ENCODE data around the gene FMO5.
"Not testable (repeated sequence)": the region's sequence is repeated elsewhere in the genome, so short reads cannot be mapped to it uniquely, and the experiment has no call there.

FMO5 gene

DNA sequence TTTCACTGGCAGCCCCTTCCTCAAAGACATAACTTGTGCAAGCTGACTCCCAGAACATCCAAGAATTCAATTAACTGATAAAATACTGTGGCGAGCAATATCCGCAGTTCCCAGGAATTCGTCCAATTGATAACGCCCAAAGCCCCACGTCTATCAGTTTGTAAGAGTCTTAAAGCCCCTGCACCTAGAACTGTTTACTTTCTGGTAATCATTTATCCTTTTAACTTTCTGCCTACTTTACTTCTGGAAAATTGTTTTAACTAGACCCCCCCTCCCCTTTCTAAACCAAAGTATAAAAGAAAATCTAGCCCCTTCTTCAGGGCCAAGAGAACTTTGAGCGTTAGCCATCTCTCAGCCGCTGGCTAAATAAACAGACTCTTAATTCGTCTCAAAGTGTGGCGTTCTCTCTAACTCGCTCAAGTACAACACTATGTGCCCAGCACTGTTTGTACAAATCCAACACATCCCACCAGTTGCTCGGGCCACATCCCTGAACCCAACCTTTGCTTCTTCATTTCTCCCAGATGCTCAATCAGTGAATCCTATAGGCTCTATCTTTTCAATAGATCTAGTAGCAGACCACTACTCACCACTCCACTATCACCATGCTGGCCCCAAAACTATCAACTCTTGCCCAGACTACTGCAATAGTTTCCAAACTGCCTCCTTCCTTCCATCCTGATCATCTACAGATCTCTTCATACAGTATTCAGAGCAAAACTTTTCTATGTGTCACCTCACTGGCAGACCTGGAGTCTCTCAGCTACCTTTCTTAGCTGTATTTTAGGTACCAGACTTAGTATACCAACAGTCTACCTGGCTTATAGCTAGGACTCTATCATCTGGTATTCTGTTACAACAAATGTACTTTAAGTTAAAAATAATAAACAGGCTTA, 14.0 kb upstream of the FMO5 start:
- TF ChIP-seq, protein P1, sequence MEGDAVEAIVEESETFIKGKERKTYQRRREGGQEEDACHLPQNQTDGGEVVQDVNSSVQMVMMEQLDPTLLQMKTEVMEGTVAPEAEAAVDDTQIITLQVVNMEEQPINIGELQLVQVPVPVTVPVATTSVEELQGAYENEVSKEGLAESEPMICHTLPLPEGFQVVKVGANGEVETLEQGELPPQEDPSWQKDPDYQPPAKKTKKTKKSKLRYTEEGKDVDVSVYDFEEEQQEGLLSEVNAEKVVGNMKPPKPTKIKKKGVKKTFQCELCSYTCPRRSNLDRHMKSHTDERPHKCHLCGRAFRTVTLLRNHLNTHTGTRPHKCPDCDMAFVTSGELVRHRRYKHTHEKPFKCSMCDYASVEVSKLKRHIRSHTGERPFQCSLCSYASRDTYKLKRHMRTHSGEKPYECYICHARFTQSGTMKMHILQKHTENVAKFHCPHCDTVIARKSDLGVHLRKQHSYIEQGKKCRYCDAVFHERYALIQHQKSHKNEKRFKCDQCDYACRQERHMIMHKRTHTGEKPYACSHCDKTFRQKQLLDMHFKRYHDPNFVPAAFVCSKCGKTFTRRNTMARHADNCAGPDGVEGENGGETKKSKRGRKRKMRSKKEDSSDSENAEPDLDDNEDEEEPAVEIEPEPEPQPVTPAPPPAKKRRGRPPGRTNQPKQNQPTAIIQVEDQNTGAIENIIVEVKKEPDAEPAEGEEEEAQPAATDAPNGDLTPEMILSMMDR (IDR thresholded peaks at IDR 0.05; ENCODE audit: borderline replicate concordance, control extremely low read depth, extremely low read depth, insufficient read depth, missing control alignments), result no peak
- in situ Hi-C loops (cut with MboI; ENCODE audit: low sequenced_read_pairs, unreplicated experiment), result no loop called here
- DNase-seq (ENCODE audit: low spot score), result no peak

DNA sequence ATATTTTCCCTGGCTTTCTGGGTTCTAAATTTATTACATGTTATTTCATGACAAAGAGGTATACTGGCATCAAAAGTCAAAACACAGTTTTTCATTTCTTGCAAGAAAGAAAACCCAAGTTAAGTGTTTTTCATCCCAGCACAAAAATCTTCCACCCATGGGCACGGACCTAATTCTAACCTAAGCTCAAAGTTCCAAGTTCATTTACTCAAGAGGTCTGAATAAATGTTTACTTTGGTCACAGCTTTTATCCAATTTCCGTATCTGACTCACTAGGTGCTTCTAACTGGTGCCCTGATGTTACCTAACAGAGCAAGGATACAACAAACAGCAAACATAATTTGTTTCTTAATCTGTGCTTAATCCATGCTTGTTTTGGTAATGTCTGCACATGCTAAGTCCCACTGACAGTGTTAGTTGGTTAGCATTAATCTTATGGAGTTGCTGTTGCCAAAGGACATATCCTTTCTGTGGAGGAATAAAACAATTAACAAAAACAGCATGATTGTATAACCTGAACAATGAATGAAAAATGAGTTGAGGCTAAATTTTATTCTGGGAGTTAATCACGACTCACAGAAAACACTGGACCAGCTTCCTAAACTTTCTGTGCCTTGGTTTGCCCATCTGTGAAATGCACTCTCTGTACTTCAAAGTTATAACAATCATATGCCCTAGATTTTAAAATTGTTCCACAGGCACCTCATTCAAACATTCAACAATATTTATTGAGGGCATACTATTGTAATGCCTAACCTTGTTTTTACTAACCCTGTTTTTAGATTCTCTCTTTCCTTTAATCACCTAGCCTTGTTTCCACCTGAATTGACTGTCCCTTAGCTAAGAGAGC, 13.1 kb upstream of the FMO5 start:
- in situ Hi-C loops (cut with MboI; ENCODE audit: low sequenced_read_pairs, unreplicated experiment), result no loop called here
- TF ChIP-seq, protein P1 (IDR thresholded peaks at IDR 0.05; ENCODE audit: borderline replicate concordance, control extremely low read depth, extremely low read depth, insufficient read depth, missing control alignments), result no peak
- DNase-seq (ENCODE audit: low spot score), result no peak

DNA sequence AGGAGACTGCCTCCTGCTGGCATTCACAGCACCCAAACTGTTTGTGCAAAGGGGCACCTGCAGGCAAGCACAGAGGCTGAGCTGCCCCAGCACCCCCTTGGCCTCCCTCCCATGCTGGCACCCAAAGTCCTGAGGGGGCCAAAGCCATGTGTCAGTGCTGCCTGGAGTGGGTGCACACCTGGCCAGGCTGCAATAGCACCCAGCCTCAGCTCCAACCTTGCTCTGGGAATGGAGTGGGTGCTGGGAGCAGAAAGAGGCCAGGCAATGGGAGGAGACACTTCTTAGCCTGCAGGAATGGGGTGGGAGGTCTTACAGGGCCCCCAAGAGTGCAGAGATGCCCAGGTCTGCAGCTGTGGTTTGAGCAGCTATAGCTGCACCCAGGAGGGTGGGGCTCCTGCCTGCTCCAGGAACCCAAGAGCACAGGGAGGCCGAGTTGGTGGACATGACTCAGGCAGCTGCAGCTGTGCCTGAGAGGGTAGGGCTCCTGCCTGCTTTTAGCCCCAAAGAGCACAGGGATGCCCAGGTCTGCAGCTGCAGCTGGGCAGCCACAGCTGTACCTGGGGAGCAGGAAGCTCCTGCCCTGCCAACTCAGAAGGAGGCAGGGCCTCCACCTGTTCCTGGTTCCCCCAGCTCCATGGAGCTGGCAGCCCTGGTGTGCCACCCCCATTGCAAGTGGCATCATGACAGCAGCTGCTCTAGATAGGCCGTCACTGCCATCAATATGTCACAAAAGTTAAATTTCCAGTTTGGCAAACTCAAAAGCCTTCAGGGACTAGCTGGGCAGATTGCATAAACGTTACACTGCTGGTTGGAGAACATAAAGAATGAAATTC, 12.0 kb upstream of the FMO5 start:
- TF ChIP-seq, protein P1 (IDR thresholded peaks at IDR 0.05; ENCODE audit: borderline replicate concordance, control extremely low read depth, extremely low read depth, insufficient read depth, missing control alignments), result no peak
- DNase-seq (ENCODE audit: low spot score), result no peak
- in situ Hi-C loops (cut with MboI; ENCODE audit: low sequenced_read_pairs, unreplicated experiment), result no loop called here

DNA sequence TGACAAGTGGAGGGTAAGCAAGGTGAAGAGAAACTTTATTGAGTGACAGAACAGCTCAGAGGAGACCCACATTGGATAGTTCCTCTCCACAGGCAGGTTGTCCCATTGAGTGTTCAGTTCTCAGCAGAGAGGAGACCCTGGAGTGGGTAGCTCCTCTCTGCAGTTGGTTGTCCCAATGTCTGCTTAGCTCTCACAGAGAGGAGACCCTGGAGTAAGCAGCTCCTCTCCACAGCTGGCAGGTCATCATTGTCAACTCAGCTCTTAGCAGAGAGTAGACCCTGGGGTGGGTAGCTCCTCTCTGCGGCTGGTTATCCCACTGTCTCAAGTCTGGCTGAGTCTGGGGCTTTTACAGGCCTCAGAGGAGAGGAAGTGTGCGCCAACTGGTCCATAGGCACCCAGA, 11.3 kb upstream of the FMO5 start:
- TF ChIP-seq, protein P1 (IDR thresholded peaks at IDR 0.05; ENCODE audit: borderline replicate concordance, control extremely low read depth, extremely low read depth, insufficient read depth, missing control alignments), result no peak
- in situ Hi-C loops (cut with MboI; ENCODE audit: low sequenced_read_pairs, unreplicated experiment), result no loop called here
- no peak for DNase-seq (ENCODE audit: low spot score)

DNA sequence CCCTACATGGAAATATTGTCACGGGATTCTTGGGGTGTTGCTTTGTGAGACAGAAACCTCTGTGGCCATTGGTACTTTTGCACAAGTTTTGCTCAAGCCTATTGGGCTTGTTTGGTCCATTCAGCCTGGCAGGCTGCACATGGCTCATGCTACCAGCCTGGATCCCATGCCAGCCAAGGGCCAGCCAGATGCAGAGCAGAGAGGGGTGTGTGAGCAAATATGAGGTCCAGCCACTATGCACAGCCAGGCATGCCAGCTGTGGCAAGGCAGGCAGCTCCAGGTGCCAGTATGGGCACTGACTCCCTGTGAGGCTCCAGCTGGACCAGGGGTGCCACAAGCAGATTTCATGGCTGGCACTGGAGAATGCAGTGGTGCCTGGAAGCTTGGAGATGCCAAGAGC, 10.7 kb upstream of the FMO5 start:
- DNase-seq (ENCODE audit: low spot score), result no peak
- in situ Hi-C loops (cut with MboI; ENCODE audit: low sequenced_read_pairs, unreplicated experiment), result no loop called here
- TF ChIP-seq, protein P1 (IDR thresholded peaks at IDR 0.05; ENCODE audit: borderline replicate concordance, control extremely low read depth, extremely low read depth, insufficient read depth, missing control alignments), result no peak

DNA sequence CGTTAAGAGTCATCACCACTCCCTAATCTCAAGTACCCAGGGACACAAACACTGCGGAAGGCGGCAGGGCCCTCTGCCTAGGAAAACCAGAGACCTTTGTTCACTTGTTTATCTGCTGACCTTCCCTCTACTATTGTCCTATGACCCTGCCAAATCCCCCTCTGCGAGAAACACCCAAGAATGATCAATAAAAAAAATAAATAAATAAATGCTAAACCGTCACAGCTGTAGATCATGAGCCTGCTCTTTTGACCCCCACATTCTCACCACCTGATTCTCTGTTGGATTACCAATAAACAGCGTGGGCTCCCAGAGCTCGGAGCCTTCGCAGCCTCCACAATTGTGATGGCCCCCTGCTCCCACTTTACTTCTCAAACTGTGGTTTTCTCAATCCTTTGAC, 8.8 kb upstream of the FMO5 start:
- in situ Hi-C loops (cut with MboI; ENCODE audit: low sequenced_read_pairs, unreplicated experiment); DNase-seq (ENCODE audit: low spot score): not testable (repeated sequence)

DNA sequence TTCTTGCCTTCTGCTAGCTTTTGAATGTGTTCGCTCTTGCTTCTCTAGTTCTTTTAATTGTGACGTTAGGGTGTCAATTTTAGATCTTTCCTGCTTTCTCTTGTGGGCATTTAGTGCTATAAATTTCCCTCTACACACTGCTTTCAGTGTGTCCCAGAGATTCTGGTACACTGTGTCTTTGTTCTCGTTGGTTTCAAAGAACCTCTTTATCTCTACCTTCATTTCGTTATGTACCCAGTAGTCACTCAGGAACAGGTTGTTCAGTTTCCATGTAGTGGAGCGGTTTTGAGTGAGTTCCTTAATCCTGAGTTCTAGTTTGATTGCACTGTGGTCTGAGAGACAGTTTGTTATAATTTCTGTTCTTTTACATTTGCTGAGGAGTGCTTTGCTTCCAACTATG, 5.9 kb upstream of the FMO5 start:
- DNase-seq (ENCODE audit: low spot score); in situ Hi-C loops (cut with MboI; ENCODE audit: low sequenced_read_pairs, unreplicated experiment): not testable (repeated sequence)
